SHP77 (cell line): ENCODE results near the gene HTD2.

Source experiments
- DNase-seq, 2 experiments: peaks; one replicate each; lab custom pipeline; 2025; lab: John Stamatoyannopoulos, UW

Gene HTD2

GRCh38 chr3:58292866-58293265 is 13.5 kb upstream of the HTD2 start:
- no peak for DNase-seq

DNA sequence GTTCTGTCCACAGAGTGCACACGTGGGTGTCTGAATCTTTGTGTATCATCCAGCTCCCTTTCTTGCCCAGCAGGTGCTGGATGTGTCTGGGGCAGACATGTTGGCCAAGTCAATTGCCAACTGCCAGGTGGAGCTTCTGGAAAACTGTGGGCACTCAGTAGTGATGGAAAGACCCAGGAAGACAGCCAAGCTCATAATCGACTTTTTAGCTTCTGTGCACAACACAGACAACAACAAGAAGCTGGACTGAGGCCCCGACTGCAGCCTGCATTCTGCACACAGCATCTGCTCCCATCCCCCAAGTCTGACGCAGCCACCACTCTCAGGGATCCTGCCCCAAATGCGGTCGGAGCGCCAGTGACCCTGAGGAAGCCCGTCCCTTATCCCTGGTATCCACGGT is 12.8 kb upstream of the HTD2 start:
- no peak for DNase-seq

DNA sequence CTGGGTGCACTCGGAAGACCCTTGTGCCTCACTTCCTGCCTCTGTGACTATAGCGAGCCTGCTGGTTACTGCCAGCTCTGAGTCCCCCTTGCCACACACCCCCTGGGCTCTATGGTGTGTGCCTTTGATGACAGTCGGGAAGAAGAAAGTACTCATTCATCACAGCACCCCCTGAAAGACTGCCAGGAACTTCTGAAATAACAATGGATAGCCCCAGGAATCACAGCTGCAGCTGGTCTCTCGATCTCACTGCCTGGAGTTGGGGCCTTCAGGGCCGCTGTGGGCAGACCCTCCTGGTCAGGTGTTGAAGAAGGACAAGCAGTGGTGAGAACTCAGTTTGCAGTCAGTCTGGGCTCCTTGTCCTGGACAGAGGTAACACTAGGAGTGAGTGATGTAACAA is 10.1 kb upstream of the HTD2 start:
- no peak for DNase-seq

DNA sequence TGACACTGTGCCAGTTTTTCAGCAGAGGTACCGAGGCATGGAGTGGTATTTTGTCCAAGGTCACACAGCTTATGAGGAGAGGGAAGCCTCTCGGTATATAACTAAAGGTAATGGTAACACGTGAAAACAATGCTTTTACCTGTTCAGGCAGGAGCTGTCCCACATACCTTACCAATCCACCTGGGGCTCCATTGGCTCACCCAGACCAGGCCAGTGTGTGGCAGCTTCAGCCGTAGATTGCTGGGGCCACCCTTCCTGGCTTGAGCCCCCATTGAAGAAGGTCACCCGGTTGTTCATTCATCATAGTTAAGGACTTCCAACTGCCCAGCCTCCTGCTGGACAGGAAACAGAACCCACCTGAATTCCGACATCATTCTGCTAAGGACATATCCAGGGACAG is 9.5 kb upstream of the HTD2 start:
- no peak for DNase-seq

DNA sequence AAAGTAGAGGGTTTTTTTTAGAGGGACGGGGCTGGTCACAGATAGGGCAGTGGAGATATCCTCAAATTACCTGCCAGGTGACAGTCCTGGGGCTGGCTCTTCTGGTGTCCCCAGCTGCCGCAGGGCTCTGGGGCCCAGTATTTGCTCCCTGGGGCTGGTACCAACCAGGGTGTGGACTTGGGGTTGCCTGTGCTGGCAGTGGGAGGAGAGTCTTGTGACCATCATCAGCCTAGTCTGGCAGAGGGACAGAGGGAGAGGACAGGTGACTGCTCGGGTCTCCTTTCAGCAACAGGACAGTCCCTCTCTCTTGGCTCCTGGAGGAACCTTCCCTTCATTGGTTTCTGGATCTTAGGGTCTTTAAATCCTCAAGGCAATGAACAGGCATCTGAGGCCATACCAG is 8.1 kb upstream of the HTD2 start:
- DNase-seq, result no peak

DNA sequence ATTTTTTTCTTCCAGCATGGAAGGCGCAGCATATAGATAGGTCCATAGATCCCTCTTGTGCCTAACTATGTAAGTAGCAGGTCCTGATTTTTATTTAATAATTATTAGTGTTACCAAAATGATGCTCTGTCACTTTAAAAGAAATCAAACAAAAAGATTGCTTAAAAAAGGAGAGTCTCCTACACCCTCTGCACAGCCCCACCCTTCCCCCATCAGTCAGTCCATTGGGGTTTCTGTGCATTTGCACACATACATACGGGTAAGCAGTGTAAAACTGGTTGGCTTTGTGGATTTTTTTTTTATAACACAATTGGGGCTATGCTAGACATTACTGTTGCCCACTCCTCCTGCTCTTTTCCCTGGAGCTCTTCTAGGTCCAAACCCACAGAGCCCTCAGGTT is 7.2 kb upstream of the HTD2 start:
- DNase-seq, result no peak

- DNase-seq, result no peak
Measured at GRCh38 chr3:58299839-58300516, 6.3 kb upstream of the HTD2 start.

GRCh38 chr3:58307639-58308215 is 1.4 kb downstream of the HTD2 start:
- peak in 1 of 2 experiments; percentile 19 for DNase-seq

- DNase-seq, result no peak
Measured at GRCh38 chr3:58308728-58309127, 2.4 kb downstream of the HTD2 start.

GRCh38 chr3:58317811-58318210 is 11.5 kb downstream of the HTD2 start:
- DNase-seq, result no peak

- DNase-seq, result no peak
Measured at GRCh38 chr3:58321791-58322190, 15.5 kb downstream of the HTD2 start.

- no peak for DNase-seq
Measured at GRCh38 chr3:58322793-58323192, 16.5 kb downstream of the HTD2 start.

- no peak for DNase-seq
Measured at GRCh38 chr3:58323529-58324390, 17.4 kb downstream of the HTD2 start.

- no peak for DNase-seq
Measured at GRCh38 chr3:58324391-58325390, 18.4 kb downstream of the HTD2 start.

- no peak for DNase-seq
Measured at GRCh38 chr3:58325525-58325992, 19.2 kb downstream of the HTD2 start.

DNA sequence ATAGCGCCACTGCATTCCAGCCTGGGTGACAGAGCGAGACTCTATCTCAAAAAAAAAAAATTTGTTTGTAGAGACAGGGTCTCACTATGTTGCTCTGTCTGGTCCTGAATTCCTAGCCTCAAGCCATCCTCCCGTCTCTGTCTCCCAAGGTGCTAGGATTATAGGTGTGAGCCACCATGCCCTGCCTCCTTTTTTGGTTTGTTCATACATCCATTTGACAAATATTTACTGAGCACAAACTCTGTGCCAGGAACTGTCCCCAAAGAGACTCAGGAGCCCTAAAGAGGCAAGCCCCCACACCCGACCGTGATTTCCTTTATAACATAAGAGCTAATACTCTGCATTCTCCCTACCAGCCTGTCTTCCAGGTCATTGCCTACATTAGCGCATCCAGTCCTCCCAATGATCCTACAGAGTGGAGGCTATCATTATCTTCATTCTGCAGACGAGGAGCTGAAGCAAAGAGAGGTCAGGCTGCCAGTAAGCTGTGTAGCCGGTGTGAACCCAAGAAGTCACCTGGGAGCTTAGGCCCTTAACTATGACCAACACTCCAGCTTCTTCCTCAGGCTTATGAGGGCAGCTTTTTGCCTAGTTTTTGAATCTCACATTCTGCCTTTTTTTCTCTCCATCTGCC is 20.1 kb downstream of the HTD2 start:
- DNase-seq, result no peak

GRCh38 chr3:58329150-58329921 is 23.0 kb downstream of the HTD2 start:
- no peak for DNase-seq

DNA sequence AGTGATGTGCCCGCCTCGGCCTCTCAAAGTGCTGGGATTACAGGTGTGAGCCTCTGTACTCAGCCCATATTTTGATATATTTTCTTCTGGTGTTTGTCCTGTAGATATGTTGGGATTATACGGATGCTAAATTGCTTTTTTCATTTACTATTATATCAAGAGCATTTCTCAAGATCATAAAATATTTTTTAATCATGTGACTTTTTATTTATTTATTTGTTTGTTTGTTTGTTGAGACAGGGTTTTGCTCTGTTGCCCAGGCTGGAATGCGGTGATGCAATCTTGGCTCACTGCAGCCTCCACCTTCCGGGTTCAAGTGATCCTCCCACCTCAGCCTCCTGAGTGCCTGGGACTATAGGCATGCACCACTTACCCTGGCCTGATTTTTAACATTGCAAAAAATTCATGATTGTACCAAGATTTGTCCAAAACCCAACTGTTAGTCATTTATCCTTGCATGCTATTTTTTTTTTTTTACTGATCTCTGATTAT is 23.6 kb downstream of the HTD2 start:
- no peak for DNase-seq

DNA sequence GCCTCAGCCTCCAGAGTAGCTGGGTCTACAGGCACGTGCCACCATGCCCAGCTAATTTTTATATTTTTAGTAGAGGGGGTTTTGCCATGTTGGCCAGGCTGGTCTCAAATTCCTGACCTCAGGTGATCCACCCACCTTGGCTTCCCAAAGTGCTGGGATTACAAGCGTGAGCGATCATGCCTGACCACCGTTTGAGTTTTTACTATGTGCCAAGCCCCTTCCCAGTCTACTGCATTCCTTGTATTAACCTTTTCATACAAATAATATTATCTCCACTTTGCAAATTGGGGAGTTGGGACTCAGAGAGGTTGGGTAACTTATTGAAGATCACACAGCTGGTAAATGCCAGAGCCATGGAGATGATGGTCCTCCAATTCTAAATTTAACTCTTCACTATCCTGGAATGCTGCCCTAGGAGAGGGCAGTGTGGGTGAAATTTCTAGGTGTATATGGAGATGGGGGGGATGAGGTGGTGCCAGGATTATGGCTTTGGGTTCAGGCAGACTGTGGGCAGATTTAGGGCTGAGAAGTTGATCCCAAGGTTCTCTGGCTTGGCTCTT is 25.4 kb downstream of the HTD2 start:
- DNase-seq, result no peak
